ENCODE data around the gene LRRC56.

The LRRC56 gene

GRCh38 chr11:521177-521688 lies 16.1 kb upstream of the LRRC56 start:
- no peak for DNase-seq (ENCODE audit: low read depth in 2 of 2)

DNA sequence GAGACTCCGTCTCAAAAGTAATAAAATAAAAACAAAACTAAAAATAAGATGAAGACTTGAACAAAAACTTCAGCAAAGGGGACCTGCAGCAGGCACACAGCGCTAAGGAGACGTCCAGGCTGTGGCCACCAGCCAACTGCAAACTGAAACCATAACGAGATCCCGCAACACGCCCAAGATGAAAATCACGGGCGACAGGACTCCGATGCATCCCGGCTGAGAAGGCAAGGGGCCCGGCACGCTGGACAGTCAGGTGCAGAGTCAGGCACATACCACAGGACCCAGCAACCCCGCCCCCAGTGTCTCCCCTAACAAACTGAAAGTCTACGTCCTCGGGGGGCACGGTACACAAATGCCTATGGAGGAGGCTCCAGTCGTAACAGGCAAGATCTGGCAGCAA lies 11.1 kb upstream of the LRRC56 start:
- DNase-seq (ENCODE audit: low read depth in 2 of 2), result no peak

- no peak for DNase-seq (ENCODE audit: low read depth in 2 of 2)
Measured at GRCh38 chr11:528166-528814, 9.0 kb upstream of the LRRC56 start.

GRCh38 chr11:528815-529727 lies 8.3 kb upstream of the LRRC56 start:
- DNase-seq (ENCODE audit: low read depth in 2 of 2), result no peak

GRCh38 chr11:529728-530411 lies 7.5 kb upstream of the LRRC56 start:
- DNase-seq (ENCODE audit: low read depth in 2 of 2), result no peak

DNA sequence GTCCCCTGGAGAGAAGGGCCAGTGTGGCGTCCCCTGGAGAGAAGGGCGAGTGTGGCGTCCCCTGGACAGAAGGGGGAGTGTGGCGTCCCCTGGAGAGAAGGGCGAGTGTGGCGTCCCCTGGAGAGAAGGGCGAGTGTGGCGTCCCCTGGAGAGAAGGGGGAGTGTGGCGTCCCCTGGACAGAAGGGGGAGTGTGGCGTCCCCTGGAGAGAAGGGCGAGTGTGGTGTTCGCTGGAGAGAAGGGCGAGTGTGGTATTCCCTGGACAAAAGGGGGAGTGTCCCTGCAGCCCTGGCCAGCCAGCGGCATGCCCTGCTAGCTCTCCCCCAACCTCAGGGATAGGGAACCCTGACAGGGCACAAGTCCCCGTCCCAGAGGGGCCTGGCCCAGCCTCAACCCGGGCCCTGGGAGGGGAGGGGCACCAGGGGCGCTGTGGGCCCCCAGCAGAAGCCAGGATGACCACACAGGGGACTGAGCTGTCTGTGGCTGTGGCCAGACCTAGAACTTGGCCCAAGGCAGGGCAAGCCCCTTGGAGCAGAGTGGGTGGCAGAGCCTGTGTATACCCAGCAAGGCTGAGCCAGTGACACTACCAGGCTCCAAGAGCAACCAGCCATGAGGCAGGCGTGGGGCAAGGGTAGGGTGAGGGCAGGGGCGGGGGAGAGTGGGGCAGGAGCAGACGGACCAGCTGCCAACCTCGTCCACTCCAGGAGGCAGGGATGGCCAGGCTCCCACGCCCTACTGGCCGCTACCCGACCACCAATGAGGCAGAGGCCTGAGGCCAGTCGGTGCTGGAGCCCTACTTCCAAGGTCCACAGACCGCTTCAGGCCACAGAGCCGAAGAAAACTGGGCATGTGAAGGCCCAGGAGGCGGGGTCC lies 6.1 kb upstream of the LRRC56 start:
- no peak for DNase-seq (ENCODE audit: low read depth in 2 of 2)

DNA sequence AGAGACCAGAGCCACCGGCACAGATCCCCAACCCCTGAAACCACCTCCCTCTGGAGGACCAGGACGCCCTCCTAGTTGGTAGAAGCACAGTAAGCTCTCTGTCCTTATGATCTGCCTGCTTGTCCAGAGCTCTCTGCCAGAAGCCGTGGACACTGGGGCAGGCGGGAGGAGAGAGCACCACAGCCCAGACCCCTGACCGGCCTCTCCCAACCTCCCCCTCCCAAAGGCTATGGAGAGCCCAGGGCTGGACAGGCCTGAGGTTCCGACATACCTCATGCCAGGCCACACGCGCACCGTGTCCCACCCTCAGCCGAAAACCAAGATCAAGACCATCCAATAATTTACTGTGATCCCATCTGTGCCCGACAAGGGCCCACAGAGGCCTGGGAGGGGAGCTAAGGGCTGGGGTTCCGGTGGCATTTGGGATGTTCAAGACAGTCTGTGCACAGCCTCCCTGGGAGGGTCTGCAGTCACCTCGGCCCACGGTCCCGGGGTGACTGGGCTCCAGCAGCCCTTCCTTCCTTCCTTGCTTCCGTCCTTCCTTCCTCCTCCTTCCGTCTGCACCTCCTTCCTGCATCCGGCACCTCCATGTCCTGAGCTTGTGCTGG lies 5.3 kb upstream of the LRRC56 start:
- no peak for DNase-seq (ENCODE audit: low read depth in 2 of 2)

- DNase-seq (ENCODE audit: low read depth in 2 of 2), result no peak
Measured at GRCh38 chr11:532527-532985, 4.8 kb upstream of the LRRC56 start.

DNA sequence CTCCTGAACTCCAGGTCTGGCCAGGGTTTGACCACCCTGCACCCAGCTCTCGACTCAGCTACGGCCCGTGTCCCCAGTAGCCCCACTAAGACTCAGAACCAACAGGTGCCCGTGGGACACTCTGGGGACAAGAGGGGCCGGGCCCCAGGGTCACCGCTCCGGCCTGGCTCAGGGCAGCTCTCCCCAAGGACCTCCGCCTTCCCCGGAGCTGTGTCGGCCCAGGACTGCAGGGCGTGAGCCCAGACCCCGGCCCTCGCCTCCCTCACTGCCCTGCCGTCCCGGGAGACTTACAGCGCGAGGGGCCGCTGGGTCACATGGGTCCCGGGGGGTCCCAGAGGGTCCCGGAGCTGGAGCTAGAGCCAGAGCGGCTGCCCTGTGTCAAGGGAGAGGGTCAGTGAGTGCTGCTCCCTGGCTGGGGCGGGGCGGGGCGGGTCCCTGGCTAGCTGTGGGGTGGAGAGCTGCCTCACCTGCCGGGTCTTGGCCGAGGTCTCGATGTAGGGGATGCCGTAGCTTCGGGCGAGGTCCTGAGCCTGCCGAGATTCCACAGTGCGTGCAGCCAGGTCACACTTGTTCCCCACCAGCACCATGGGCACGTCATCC lies 4.2 kb upstream of the LRRC56 start:
- no peak for DNase-seq (ENCODE audit: low read depth in 2 of 2)

DNA sequence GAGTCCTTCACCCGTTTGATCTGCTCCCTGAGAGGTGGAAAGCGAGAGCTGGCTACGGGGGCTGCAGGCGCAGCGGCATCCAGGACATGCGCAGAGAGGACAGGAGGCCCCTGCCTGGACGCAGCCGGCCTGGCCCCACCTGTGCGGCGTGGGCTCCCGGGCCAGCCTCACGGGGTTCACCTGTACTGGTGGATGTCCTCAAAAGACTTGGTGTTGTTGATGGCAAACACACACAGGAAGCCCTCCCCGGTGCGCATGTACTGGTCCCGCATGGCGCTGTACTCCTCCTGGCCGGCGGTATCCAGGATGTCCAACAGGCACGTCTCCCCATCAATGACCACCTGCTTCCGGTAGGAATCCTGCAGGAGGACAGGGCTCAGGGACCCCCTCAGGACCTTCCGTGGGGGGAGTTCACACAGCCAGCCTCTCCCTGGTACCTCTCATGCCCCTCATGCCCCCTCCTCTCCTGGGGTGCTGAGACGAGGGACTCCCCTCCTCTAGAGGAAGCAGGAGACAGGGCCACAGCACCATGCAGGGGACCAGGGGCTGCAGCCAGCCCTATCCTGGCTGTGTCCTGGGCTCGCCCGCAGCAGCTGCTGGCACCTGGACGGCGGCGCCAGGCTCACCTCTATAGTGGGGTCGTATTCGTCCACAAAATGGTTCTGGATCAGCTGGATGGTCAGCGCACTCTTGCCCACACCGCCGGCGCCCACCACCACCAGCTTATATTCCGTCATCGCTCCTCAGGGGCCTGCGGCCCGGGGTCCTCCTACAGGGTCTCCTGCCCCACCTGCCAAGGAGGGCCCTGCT lies 3.5 kb upstream of the LRRC56 start:
- DNase-seq (ENCODE audit: low read depth in 2 of 2), result no peak

DNA sequence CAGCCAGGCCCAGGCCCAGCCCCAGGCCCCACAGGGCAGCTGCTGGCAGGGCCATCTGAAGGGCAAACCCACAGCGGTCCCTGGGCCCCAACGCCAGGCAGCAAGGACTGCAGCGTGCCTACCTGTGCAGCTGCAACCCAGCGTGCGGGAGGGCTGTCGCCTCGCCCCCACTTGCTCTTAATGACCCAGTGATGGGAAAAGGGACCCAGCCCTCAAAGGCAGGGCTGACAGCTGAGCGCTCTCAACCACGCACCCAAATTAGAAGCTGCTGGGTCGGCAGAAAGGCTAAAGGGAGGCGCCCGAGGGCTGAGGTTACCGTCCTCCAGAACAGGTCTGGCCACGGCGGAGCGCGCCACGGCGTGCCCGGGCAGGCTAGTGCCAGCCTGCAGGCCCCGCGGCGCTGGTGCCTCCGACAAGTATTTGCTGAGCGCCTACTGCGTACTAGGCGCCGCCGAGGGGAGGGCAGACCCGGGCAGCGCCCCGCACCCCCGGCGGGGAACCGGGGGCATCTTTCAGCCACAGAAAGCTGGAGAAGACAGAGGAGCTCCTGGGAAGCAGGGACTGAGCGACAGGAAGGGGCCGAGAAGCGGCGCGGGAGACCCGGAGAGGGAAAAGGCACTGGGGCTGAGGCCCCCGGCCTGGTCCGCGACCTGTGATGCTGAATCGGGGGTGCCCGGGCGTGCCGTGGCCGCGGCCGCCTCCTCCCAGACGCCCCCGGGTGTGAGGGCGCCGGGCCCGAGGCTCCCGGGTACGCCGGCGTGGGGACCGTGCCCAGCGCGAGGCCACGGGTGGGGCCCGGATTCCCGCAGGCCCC lies 2.7 kb upstream of the LRRC56 start:
- DNase-seq (ENCODE audit: low read depth in 2 of 2), result peak in 1 of 2 donors; percentile 28

DNA sequence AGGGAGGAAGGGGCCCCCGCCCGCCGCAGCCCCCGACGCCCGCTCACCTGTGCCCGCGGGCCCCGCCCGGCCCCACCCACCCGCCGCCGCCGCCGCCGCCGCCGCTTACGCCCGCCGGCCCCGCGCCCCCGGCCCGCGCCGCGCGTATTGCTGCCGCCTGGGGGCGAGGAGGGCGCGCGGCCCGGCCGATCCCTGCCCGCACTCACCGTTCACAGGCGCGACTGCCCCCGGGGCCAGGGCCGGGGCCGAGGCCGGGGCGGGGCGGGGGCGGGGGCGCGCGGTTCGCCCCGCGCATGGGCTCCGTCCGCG lies 2.2 kb upstream of the LRRC56 start:
- peak in 1 of 2 donors; percentile 32 for DNase-seq (ENCODE audit: low read depth in 2 of 2)

DNA sequence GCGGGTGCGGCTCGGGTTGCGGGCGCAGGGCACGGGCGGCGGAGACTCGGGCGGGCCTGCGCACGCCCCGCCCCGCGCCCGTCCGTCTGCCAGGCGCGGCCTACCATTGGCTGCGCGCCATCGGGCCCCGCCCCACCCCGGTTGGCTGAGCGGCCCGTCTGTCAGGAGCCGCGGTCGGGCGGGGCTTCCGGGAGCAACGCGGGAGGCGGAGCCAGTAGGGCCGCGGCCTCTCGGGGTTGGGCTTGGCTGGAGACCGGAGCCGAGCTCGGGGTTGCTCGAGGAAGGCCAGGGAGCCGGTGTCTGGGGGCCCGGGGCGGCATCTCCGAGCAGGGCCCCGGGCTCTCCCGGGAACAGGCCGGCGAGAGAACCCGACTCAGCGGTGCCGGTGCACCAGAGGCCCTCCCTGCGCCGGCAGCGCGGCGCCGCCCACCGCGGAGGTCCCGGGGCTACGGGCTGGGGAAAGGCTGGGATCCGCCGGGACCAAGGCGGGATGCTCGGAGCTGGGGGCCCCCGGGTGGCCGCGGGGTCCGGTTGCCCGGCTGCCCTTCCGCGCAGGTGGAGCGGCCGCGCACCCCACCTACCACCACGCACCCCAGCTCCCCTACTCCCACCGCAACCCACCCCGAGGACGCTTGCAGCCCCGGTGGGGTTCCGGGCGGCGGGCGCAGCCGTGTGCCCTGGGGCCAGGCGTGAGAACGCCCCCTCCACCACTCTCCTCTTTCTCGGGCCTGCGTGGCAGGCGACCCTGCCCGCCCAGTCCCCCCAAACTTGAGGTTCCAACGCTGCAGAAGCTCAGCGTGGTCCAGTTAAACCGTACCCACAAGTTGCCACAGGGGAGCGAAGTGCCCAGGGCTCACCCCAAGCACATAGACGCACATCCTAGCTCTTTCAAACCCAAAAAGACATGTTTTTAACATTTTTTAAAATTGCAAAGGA lies 1.5 kb upstream of the LRRC56 start, which contains the start of gene HRAS:
HRAS (minus strand) TSS at position 58 of the 936 bp plus-strand sequence.
- DNase-seq (ENCODE audit: low read depth in 2 of 2), result peak; percentile 93 to 97

- DNase-seq (ENCODE audit: low read depth in 2 of 2), result no peak
Measured at GRCh38 chr11:537622-538430, 499 bp downstream of the LRRC56 start.

DNA sequence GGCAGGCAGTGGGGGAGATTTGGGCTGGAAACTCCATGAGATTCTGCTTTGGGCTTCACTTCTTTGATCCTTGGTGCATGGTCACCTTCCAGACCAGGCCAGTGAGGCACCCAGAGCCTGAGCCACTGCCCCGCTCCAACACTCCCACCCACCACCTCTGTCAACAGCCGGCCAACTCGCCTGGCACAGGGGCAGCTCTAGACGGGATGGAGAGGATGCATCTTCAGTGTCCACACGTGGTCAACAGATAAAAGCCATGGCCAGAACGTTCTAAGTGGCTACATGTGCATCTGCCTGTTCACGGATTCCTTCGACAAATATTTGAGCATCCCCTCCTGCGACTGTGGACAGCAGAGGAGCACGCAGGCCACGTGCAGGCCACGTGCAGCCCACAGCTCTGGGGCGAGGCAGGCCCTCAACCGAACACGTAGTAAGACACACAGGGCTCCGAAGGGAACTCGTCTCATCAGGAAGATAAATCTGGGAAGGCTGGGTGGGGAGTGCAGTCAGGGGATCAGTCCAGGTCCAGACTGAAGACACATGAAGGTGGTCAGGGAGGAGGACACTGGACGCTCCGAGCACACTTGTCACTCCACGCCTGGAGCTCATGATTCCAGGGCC lies 1.2 kb downstream of the LRRC56 start:
- no peak for DNase-seq (ENCODE audit: low read depth in 2 of 2)

DNA sequence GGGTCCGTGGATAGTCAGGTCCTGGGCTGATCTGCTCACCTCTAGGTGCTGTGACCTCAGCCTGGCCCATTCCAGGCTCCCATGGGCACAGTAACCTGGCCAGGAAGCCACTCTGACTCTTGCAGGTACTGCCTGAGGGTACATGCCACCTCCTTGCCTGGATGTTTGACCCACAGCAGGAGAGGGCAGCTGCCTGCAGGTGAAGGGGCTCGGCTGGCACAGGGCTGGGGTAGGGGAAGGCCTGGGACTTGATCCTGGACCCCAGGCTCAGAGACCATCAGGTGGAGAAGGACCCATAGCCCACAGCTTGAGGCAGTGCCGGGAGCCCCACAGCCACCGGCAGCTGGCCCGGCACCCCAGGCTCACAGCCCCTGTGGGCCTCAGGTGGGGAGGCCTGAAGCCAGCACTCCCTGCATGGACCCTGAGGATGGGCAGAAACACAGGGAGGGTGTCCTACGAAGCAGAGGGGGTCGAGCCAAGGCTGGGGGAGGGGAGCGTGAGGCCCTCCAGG lies 2.7 kb downstream of the LRRC56 start:
- no peak for DNase-seq (ENCODE audit: low read depth in 2 of 2)

Data from stimulated activated CD4-positive, alpha-beta T cell treated with anti-CD3 and anti-CD28 coated beads, Interleukin-1b, Interleukin-23, amount 100 ng/mL, for 4 hours (primary cell).